H1 (cell line): ENCODE measurements around the gene POLE2. TPM values are rescaled to one million over a fixed set of nuclear protein-coding genes. Genes with fewer than 3 reads are reported as not detected.

ENCODE experiments used
- ATF2 ChIP-seq: IDR thresholded peaks from 2 replicates; pipeline ENCODE4 v1.6.1; 2012; ENCODE audit warnings: low read length, inconsistent platforms
- BRCA1 ChIP-seq: IDR thresholded peaks from 2 replicates; pipeline ENCODE4 v1.6.1; 2012; ENCODE audit warnings: low read depth, low read length, improper control_type of control experiment
- CBX5 ChIP-seq: fragments of 300-800, 300-1000 bp; sonication (generic); IDR thresholded peaks from 2 replicates; pipeline ENCODE4 v1.7.1; 2016; ENCODE audit warnings: antibody characterized with exemption, low read length, low read depth
- CBX8 ChIP-seq: fragments of 300-800, 300-1000 bp; sonication (generic); IDR thresholded peaks from 2 replicates; pipeline ENCODE4 v1.7.1; 2016; ENCODE audit warnings: low read depth, low read length, borderline replicate concordance
- FOSL1 ChIP-seq: IDR thresholded peaks from 2 replicates; pipeline ENCODE4 v1.6.1; 2011; ENCODE audit warnings: mild to moderate bottlenecking, low read depth, low read length, moderate library complexity; ENCODE audit not compliant: insufficient read depth
- GABPA ChIP-seq: IDR thresholded peaks from 2 replicates; pipeline ENCODE4 v1.6.1; 2011; ENCODE audit warnings: mild to moderate bottlenecking, low read length, moderate library complexity, borderline replicate concordance; ENCODE audit not compliant: insufficient read depth
- MAFK ChIP-seq: IDR thresholded peaks from 2 replicates; pipeline ENCODE4 v1.6.1; 2012; ENCODE audit warnings: low read depth, mild to moderate bottlenecking, improper control_type of control experiment, low read length
- NANOG ChIP-seq: IDR thresholded peaks from 2 replicates; pipeline ENCODE4 v1.6.1; 2011; ENCODE audit warnings: low read length, low read depth, mild to moderate bottlenecking, inconsistent platforms; ENCODE audit not compliant: insufficient read depth, poor library complexity, severe bottlenecking
- RAD21 ChIP-seq, 2 experiments: IDR thresholded peaks in 1 of 2; conservative IDR thresholded peaks in 1 of 2; 2 replicates each; pipeline ENCODE4 v1.6.1; 2011; ENCODE audit warnings: low read depth in 2 of 2, low read length in 2 of 2, improper control_type of control experiment in 1 of 2, inconsistent platforms in 1 of 2, mild to moderate bottlenecking in 1 of 2, moderate library complexity in 1 of 2
- SAP30 ChIP-seq: fragments of 300-600 bp; sonication (generic); IDR thresholded peaks from 2 replicates; pipeline ENCODE4 v1.7.1; 2012; ENCODE audit warnings: low read length, moderate library complexity, mild to moderate bottlenecking, inconsistent platforms; ENCODE audit not compliant: insufficient read depth, insufficient replicate concordance
- SIX5 ChIP-seq: IDR thresholded peaks from 2 replicates; pipeline ENCODE4 v1.6.1; 2011; ENCODE audit warnings: mild to moderate bottlenecking, low read depth, low read length
- SP4 ChIP-seq: IDR thresholded peaks from 2 replicates; pipeline ENCODE4 v1.6.1; 2012; ENCODE audit warnings: low read length, inconsistent platforms
- TCF12 ChIP-seq: IDR thresholded peaks from 2 replicates; pipeline ENCODE4 v1.6.1; 2011; ENCODE audit warnings: low read depth, mild to moderate bottlenecking, low read length
- TEAD4 ChIP-seq: IDR thresholded peaks from 2 replicates; pipeline ENCODE4 v1.6.1; 2012; ENCODE audit warnings: low read depth, low read length, inconsistent platforms, mixed read lengths
- USF2 ChIP-seq: IDR thresholded peaks from 2 replicates; pipeline ENCODE4 v1.6.1; 2011; ENCODE audit warnings: low read length, improper control_type of control experiment
- polyA plus RNA-seq, 7 experiments: library from polyadenylated mRNA; depleted of rRNA in 3 of 7; stranded (reverse) in 5 of 7; unstranded in 2 of 7; fragments of >200 nt in 5 of 7; fragments of 200-250 nt in 2 of 7; gene quantifications; 1 replicate in 5 of 7; 2 replicates in 1 of 7; 4 replicates in 1 of 7; pipeline versions ENCODE4 v1.2.1 to v1.2.3, GENCODE V29; 2011 to 2013; ENCODE audit warnings: missing spikeins in 2 of 7, mixed read lengths in 2 of 7
- total RNA-seq: library from RNA; stranded (reverse); fragmentation: NEBNext Ultra II Directional; extraction: Animal tissue kit (Norgen Biotek cat#: 25700); gene quantifications from 2 replicates; pipeline ENCODE4 v1.2.1, GENCODE V29; 2021
- TF ChIP-seq, protein P1 (sequence below): IDR thresholded peaks from 2 replicates; pipeline ENCODE4 v1.6.1; 2012; ENCODE audit warnings: inconsistent platforms
- TF ChIP-seq, protein P2 (sequence below), 3 experiments: IDR thresholded peaks; 1 replicate in 2 of 3; 2 replicates in 1 of 3; pipeline versions ENCODE4 v1.5.1 to v1.6.1; 2011; ENCODE audit warnings: low read length in 3 of 3, mild to moderate bottlenecking in 3 of 3, inconsistent platforms in 2 of 3, low read depth in 1 of 3, moderate library complexity in 1 of 3; ENCODE audit not compliant: insufficient read depth in 1 of 3; ENCODE audit errors: control extremely low read depth in 1 of 3

Gene POLE2
- total and polyA plus RNA-seq, 2 of the 8 experiments (the other 6 are each of a cell fraction or from before 2014, with no cell fraction given) = 31.2 to 41.7 TPM

- TF ChIP-seq SIX5 (no peak), ATF2 (no peak), TEAD4 (no peak), NANOG (peak; percentile 27), TCF12 (no peak), USF2 (0 out of 2 replicates have a peak, but pooled peaks have one; percentile 16), CBX5 (no peak), BRCA1 (no peak), CBX8 (no peak), FOSL1 (no peak), MAFK (no peak), GABPA (no peak), SP4 (no peak), RAD21 (IDR thresholded peaks at IDR 0.05 in 1 of 2, conservative IDR thresholded peaks at IDR 0.05 in 1 of 2; ENCODE audit: low read depth in 2 of 2, low read length in 2 of 2) (peak; percentile 71 to 82), SAP30 (no peak)
- TF ChIP-seq, protein P1, sequence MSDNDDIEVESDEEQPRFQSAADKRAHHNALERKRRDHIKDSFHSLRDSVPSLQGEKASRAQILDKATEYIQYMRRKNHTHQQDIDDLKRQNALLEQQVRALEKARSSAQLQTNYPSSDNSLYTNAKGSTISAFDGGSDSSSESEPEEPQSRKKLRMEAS = peak; percentile 88
- TF ChIP-seq, protein P2, sequence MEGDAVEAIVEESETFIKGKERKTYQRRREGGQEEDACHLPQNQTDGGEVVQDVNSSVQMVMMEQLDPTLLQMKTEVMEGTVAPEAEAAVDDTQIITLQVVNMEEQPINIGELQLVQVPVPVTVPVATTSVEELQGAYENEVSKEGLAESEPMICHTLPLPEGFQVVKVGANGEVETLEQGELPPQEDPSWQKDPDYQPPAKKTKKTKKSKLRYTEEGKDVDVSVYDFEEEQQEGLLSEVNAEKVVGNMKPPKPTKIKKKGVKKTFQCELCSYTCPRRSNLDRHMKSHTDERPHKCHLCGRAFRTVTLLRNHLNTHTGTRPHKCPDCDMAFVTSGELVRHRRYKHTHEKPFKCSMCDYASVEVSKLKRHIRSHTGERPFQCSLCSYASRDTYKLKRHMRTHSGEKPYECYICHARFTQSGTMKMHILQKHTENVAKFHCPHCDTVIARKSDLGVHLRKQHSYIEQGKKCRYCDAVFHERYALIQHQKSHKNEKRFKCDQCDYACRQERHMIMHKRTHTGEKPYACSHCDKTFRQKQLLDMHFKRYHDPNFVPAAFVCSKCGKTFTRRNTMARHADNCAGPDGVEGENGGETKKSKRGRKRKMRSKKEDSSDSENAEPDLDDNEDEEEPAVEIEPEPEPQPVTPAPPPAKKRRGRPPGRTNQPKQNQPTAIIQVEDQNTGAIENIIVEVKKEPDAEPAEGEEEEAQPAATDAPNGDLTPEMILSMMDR (IDR thresholded peaks at IDR 0.05; ENCODE audit: control extremely low read depth in 1 of 3, insufficient read depth in 1 of 3, low read depth in 1 of 3, low read length in 3 of 3) = peak; percentile 84 to 86 (median 85)
Observed at GRCh38 chr14:49633640-49634546, 54.1 kb downstream of the POLE2 start (continued).
